Prostate gland (tissue), 2 donors: ENCODE measurements around the gene GSG1L. TPM values are rescaled to one million over a fixed set of nuclear protein-coding genes. Genes with fewer than 3 reads are reported as not detected.

Experiments used
- DNase-seq: peaks from one replicate; pipeline ENCODE4 v3.0.0-alpha.2; 2019; ENCODE audit warnings: low spot score
- H3K27ac ChIP-seq, 2 donors: fragments of 200-600 bp; sonication (generic); 2 replicates each; pipeline ENCODE4 v1.5.1; 2017 to 2019
- H3K27me3 ChIP-seq: fragments of 200-600 bp; sonication (generic); replicated peaks from 2 replicates; pipeline ENCODE4 v1.5.1; 2019; ENCODE audit not compliant: insufficient read depth
- H3K36me3 ChIP-seq, 2 donors: fragments of 200-600 bp; sonication (generic); 1 replicate in 1 of 2; 2 replicates in 1 of 2; pipeline versions ENCODE4 v1.5.1 to v1.8.1; 2017 to 2019
- H3K4me1 ChIP-seq: fragments of 200-600 bp; sonication (generic); replicated peaks from 2 replicates; pipeline ENCODE4 v1.5.1; 2019
- H3K4me3 ChIP-seq, 2 donors: fragments of 200-600 bp; sonication (generic); 2 replicates each; pipeline ENCODE4 v1.5.1; 2017 to 2019
- H3K9me3 ChIP-seq: fragments of 200-600 bp; sonication (generic); 2 replicates; pipeline ENCODE4 v1.5.1; 2017
- CTCF ChIP-seq, 4 experiments: fragments of 200-600 bp in 2 of 4; fragments of 450-650 bp in 2 of 4; sonication (generic) in 2 of 4; IDR thresholded peaks; 1 replicate in 3 of 4; 2 replicates in 1 of 4; pipeline ENCODE4 v1.5.1; 2016 to 2019; ENCODE audit warnings: antibody characterized with exemption in 4 of 4, mild to moderate bottlenecking in 2 of 4, moderate library complexity in 2 of 4
- POLR2A ChIP-seq: fragments of 450-650 bp; IDR thresholded peaks from one replicate; pipeline ENCODE4 v1.6.1; 2016; ENCODE audit warnings: antibody characterized with exemption, mild to moderate bottlenecking
- POLR2AphosphoS5 ChIP-seq: sonication (generic); formaldehyde crosslinking; IDR thresholded peaks from one replicate; pipeline ENCODE4 v1.6.1; 2017; ENCODE audit warnings: antibody characterized with exemption
- WGBS: methylation state at CpG from one replicate; pipeline ENCODE4 v1.1.5; 2018; 5-methylcytosine and 5-hydroxymethylcytosine counted together
- intact Hi-C: fragments of 100-400 bp; cut with DNase I; formaldehyde crosslinking; loops from one replicate; pipeline ENCODE4 v1.14.2; 2022
- total RNA-seq, 2 donors: library from RNA; depleted of rRNA; stranded (reverse); fragments of >200 nt; gene quantifications; one replicate each; pipeline ENCODE4 v1.1.0, GENCODE V29; 2016

Gene GSG1L
- total RNA-seq, 2 donors from 2014 or later, result 0.91 TPM; not detected in 1

DNA sequence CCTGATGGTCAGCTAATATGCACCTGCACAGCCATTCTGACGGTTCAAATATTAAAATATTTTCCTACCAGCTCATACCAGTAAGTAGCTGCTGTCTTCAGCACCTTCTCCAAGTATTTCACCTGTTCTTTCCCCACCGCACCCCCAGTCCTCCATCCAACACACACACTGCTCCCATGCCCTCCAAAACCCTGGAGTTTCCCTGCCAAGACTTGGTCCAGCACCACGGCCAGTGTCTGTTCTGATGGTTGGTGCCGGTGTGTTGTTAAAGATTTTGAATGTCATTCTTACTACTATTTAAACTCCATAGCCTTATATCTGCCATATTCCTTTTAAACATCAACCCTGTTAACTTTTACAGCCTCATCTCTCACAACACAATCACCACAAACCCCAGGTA lies 142.4 kb downstream of the GSG1L start:
- intact Hi-C loops, result no loop called here
- Histone ChIP-seq H3K4me1 (no peaks in the 10 kb centered on the region), H3K9me3 (no peaks in the 10 kb centered on the region), H3K27ac (no peak overlapping the region), H3K4me3 (no peak overlapping the region), H3K36me3 (no peaks in the 10 kb centered on the region), H3K27me3 (no peaks in the 10 kb centered on the region)
- no peak for DNase-seq
- no peak for TF ChIP-seq POLR2A
- no peak for TF ChIP-seq CTCF (IDR thresholded peaks at IDR 0.05)
- WGBS, result 37% methylated on average over 4 of the region's 4 CpGs

GRCh38 chr16:27920391-27920891 lies 143.1 kb downstream of the GSG1L start:
- 5% methylated on average over 11 of the region's 11 CpGs for WGBS
- Histone ChIP-seq H3K36me3 (no peaks in the 10 kb centered on the region), H3K27ac (no peak overlapping the region), H3K4me1 (no peaks in the 10 kb centered on the region), H3K27me3 (no peaks in the 10 kb centered on the region), H3K9me3 (no peaks in the 10 kb centered on the region), H3K4me3 (no peak overlapping the region)
- no peak for TF ChIP-seq POLR2AphosphoS5
- peak in 2 of 4 experiments; percentile 29 to 45 for TF ChIP-seq CTCF (IDR thresholded peaks at IDR 0.05)
- no peak for TF ChIP-seq POLR2A
- DNase-seq, result peak; percentile 23
- intact Hi-C loops, result no loop called here

DNA sequence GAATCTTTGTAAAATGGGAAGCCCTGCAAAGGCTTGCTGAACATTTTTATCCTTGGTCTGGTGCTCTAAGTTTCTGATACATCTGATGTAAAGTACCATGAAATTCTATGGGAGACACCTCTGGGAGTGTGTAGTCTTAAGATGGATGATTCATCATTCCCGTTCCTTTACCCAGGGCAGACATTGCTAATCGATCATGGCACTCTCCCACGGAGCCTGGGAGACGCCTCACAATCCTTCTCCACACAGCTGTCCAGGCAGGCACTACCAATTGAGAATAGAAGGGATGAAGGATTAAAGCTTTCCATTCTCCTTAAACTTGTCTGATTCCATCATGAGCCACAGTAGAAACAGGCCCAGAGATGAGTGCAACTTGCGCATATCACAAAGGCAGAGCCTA lies 144.8 kb downstream of the GSG1L start:
- intact Hi-C loops, result no loop called here
- H3K27ac ChIP-seq, result no peak overlapping the region
- 56% methylated on average over 5 of the region's 5 CpGs for WGBS
- DNase-seq, result no peak
- H3K4me3 ChIP-seq, result no peak overlapping the region
- H3K36me3 ChIP-seq, result no peaks in the 10 kb centered on the region
- no peaks in the 10 kb centered on the region for H3K4me1 ChIP-seq
- no peaks in the 10 kb centered on the region for H3K27me3 ChIP-seq
- TF ChIP-seq CTCF (IDR thresholded peaks at IDR 0.05) (no peak), POLR2A (no peak)
- no peaks in the 10 kb centered on the region for H3K9me3 ChIP-seq

GRCh38 chr16:27917949-27918348 lies 145.6 kb downstream of the GSG1L start:
- intact Hi-C loops, result no loop called here
- H3K27me3 ChIP-seq, result no peaks in the 10 kb centered on the region

More at GRCh38 chr16:27917949-27918348, 145.6 kb downstream of the GSG1L start:
- Histone ChIP-seq H3K4me1 (no peaks in the 10 kb centered on the region), H3K9me3 (no peaks in the 10 kb centered on the region), H3K4me3 (no peak overlapping the region), H3K36me3 (no peaks in the 10 kb centered on the region), H3K27ac (no peak overlapping the region)
- 80% methylated on average over 1 of the region's 1 CpG for WGBS
- no peak for TF ChIP-seq POLR2AphosphoS5
- no peak for TF ChIP-seq POLR2A
- no peak for TF ChIP-seq CTCF (IDR thresholded peaks at IDR 0.05)
- no peak for DNase-seq
